K562 (cell line): Measurements from ENCODE around the gene C19orf12. TPM values are rescaled to one million over a fixed set of nuclear protein-coding genes. Genes with fewer than 3 reads are reported as not detected.

Experiments
- DACH1 ChIP-seq: fragments of 450-650 bp; IDR thresholded peaks from 2 replicates; pipeline ENCODE4 v1.6.1; 2018; ENCODE audit not compliant: partially characterized antibody
- DDX20 ChIP-seq: fragments of 450-650 bp; IDR thresholded peaks from 2 replicates; pipeline ENCODE4 v1.6.1; 2016; ENCODE audit warnings: missing genetic modification characterization, low read depth, mild to moderate bottlenecking, missing compliant biosample characterization, moderate library complexity
- E2F1 ChIP-seq: sonication (generic); formaldehyde crosslinking; IDR thresholded peaks from 2 replicates; pipeline ENCODE4 v1.8.1; 2023; ENCODE audit warnings: mild to moderate bottlenecking, missing genetic modification reagents, moderate library complexity
- ELF1 ChIP-seq: fragments of 200-800 bp; sonication (Bioruptor generic); IDR thresholded peaks from 2 replicates; pipeline ENCODE4 v1.6.1; 2016; ENCODE audit warnings: missing genetic modification characterization, missing compliant biosample characterization
- IFI16 ChIP-seq: fragments of 250-450 bp; sonication (Bioruptor Pico); IDR thresholded peaks from 2 replicates; pipeline ENCODE4 v2.1.2; 2022; ENCODE audit warnings: mild to moderate bottlenecking, inconsistent platforms
- KAT8 ChIP-seq: fragments of 450-650 bp; IDR thresholded peaks from 2 replicates; pipeline ENCODE4 v1.6.1; 2016; ENCODE audit warnings: low read depth, mild to moderate bottlenecking
- KDM4B ChIP-seq, 2 experiments: fragments of 450-650 bp in 1 of 2; sonication (generic) in 1 of 2; IDR thresholded peaks; 2 replicates each; pipeline ENCODE4 v1.6.1; 2016 to 2017; ENCODE audit warnings: borderline replicate concordance in 2 of 2, antibody characterized with exemption in 1 of 2, low read depth in 1 of 2, mild to moderate bottlenecking in 1 of 2
- MEIS2 ChIP-seq: fragments of 450-650 bp; IDR thresholded peaks from 2 replicates; pipeline ENCODE4 v1.6.1; 2014; ENCODE audit warnings: mild to moderate bottlenecking; ENCODE audit not compliant: partially characterized antibody
- MGA ChIP-seq: fragments of 450-650 bp; IDR thresholded peaks from 2 replicates; pipeline ENCODE4 v1.6.1; 2016; ENCODE audit warnings: mild to moderate bottlenecking, moderate library complexity
- MTA2 ChIP-seq: fragments of 450-650 bp; IDR thresholded peaks from 2 replicates; pipeline ENCODE4 v1.6.1; 2016; ENCODE audit warnings: low read depth
- NR2F6 ChIP-seq: fragments of 450-650 bp; formaldehyde crosslinking; IDR thresholded peaks from 2 replicates; pipeline ENCODE4 v1.4.0; 2020; ENCODE audit warnings: mild to moderate bottlenecking
- PML ChIP-seq: IDR thresholded peaks from 2 replicates; pipeline ENCODE4 v1.6.1; 2012; ENCODE audit warnings: low read length, inconsistent platforms
- POLR2AphosphoS2 ChIP-seq: IDR thresholded peaks from 2 replicates; pipeline ENCODE4 v1.6.1; 2012; ENCODE audit warnings: low read length, improper control_type of control experiment
- SMAD4 ChIP-seq: fragments of 250-450 bp; sonication (Bioruptor Pico); conservative IDR thresholded peaks from 2 replicates; pipeline ENCODE4 v1.8.0; 2021; ENCODE audit warnings: inconsistent platforms, mild to moderate bottlenecking, moderate library complexity
- SMARCB1 ChIP-seq: IDR thresholded peaks from 2 replicates; pipeline ENCODE4 v1.6.1; 2011; ENCODE audit warnings: improper control_type of control experiment, low read depth; ENCODE audit not compliant: insufficient read length
- SRSF7 ChIP-seq: fragments of 200-400 bp; formaldehyde crosslinking; optimal IDR thresholded peaks from 2 replicates; pipeline ENCODE3; 2017; ENCODE audit warnings: mild to moderate bottlenecking, low read depth, low read length
- TGIF2 ChIP-seq: sonication (generic); formaldehyde crosslinking; IDR thresholded peaks from 2 replicates; pipeline ENCODE4 v1.8.1; 2022; ENCODE audit warnings: mild to moderate bottlenecking, missing genetic modification reagents, moderate library complexity
- polyA plus RNA-seq, 8 experiments: library from polyadenylated mRNA; depleted of rRNA in 4 of 8; stranded (reverse) in 5 of 8; unstranded in 3 of 8; fragments of >200 nt; fragmentation: Nextera tagmentation in 2 of 8; fragmentation: Illumina TruSeq in 1 of 8; extraction: Ambion mirVana in 2 of 8; extraction: Trizol in 1 of 8; gene quantifications; 2 replicates each; pipeline versions ENCODE4 v1.2.1 to v1.2.3, GENCODE V29; 2011 to 2014; ENCODE audit warnings: inconsistent platforms in 1 of 8, missing spikeins in 1 of 8
- total RNA-seq, 7 experiments: library from RNA; depleted of rRNA in 6 of 7; stranded (reverse); fragments of >200 nt in 6 of 7; fragmentation: Illumina TruSeq in 2 of 7; extraction: Trizol in 2 of 7; gene quantifications; 2 replicates each; pipeline versions ENCODE4 v1.2.1 to v1.2.3, GENCODE V29; 2011 to 2021; ENCODE audit warnings: low replicate concordance in 1 of 7

Gene C19orf12
- total and polyA plus RNA-seq, 9 of the 15 experiments (the other 6 are each of a cell fraction or from before 2014, with no cell fraction given) = 1.9 to 14.5 (median 10.2) TPM

GRCh38 chr19:29687897-29688728 lies 26.9 kb downstream of the C19orf12 start (continued):
- peak; percentile 55 for TF ChIP-seq MGA
- no peak for TF ChIP-seq KAT8
- TF ChIP-seq TGIF2 = no peak
- TF ChIP-seq POLR2AphosphoS2 = no peak
- peak; percentile 14 for TF ChIP-seq SMARCB1
- TF ChIP-seq IFI16 (CRISPR knock-in tag) = no peak
- TF ChIP-seq KDM4B (IDR thresholded peaks at IDR 0.05; ENCODE audit: borderline replicate concordance in 2 of 2, low read depth in 1 of 2) = no peak
- TF ChIP-seq E2F1 (CRISPR knock-in tag) = no peak
- TF ChIP-seq MTA2 = no peak
- no peak for TF ChIP-seq PML
- no peak for TF ChIP-seq DDX20
- peak; percentile 62 for TF ChIP-seq SMAD4 (CRISPR knock-in tag)
- TF ChIP-seq SRSF7 = no peak
- TF ChIP-seq MEIS2 = peak; percentile 87
- no peak for TF ChIP-seq NR2F6
- peak; percentile 36; the same call in 1 of the 2 replicates for TF ChIP-seq ELF1
- TF ChIP-seq DACH1 = no peak
